ENCODE results near the gene TTLL11. TPM values are rescaled to one million over a fixed set of nuclear protein-coding genes. Genes with fewer than 3 reads are reported as not detected.

Gene TTLL11
- total RNA-seq, 1 experiment from 2014 or later = 2.3 TPM

- H3K9me2 ChIP-seq (ENCODE audit: insufficient read depth) = no peaks in the 10 kb centered on the region
- intact Hi-C loops (cut with micrococcal nuclease; ENCODE audit: unreplicated experiment) = no loop called here
- no peak overlapping the region for H3K4me3 ChIP-seq
- POLR2A ChIA-PET (ENCODE audit: unreplicated experiment) = no interaction called here
- H3K9me3 ChIP-seq (ENCODE audit: insufficient read depth, low read depth) = no peaks in the 10 kb centered on the region
- H3K4me1 ChIP-seq (replicated peaks; ENCODE audit: insufficient read depth) = no peaks in the 10 kb centered on the region
- no peak for DNase-seq
- BruUV-seq (replicated peaks) = no TSS peak
- CTCF ChIA-PET = no interaction called here
- no peak overlapping the region for H3K4me2 ChIP-seq
- no peak overlapping the region for H3K27ac ChIP-seq
- H2AFZ ChIP-seq = no peak overlapping the region
- no peaks in the 10 kb centered on the region for H3K79me2 ChIP-seq (ENCODE audit: low read depth)
- no peak for TF ChIP-seq EZH2 (IDR thresholded peaks at IDR 0.05; ENCODE audit: low read depth)
- TF ChIP-seq CTCF (conservative IDR thresholded peaks at IDR 0.05) = no peak
- no peaks in the 10 kb centered on the region for H3F3A ChIP-seq (ENCODE audit: insufficient read depth, low read depth)
- no peaks in the 10 kb centered on the region for H4K20me1 ChIP-seq (ENCODE audit: insufficient read depth)
- no peaks in the 10 kb centered on the region for H3K27me3 ChIP-seq (ENCODE audit: insufficient read depth, low read depth)
- no peaks in the 10 kb centered on the region for H3K36me3 ChIP-seq (ENCODE audit: low read depth)
These were observed 239.3 kb downstream of the TTLL11 start for GRCh38 chr9:121853617-121854395.

DNA sequence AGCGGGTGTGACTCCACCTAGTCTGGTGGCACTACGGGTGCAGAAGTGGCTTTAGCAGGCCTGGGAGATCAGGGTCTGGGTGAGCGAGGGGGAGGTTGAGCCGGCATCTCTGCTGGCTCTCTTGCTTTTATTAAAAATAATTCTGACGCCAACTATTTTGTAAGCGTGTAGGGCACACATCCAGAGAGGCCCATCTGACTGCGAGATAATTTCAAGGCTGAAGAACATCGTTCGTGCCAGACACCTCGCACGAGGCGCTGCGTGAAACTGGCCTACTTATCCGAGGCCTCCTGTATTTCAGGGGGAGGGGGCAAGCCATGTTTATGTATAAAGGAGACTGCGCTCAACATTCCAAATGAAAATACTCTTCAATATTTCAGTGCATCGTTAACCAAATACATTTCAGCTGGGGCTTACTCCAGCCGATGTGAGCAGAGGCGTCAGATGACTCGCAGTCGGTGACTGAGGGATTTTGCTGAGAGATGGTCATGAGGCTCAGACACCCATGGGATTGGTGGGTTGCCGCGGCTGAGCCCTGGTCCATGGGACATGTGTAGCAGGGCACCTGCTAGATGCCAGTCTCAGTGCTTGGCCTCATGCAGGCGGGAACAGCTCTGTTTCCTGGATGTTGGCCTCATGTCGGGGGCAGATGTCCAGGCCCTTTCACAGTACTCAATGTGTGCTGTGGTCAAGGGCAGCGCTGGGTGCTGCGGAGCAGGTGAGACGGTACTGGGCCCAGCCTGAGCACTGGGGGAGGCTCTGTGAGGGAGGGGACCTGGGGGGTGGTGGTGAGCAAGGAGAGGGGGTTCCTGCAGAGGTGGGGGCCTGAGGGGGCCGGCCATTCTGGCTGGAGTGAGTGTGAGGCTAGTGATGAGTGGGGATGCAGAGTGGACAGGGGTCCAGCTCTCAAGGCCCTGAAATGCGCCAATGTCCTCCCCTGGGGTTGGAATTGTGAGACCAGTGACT lies 240.2 kb downstream of the TTLL11 start:
- no peaks in the 10 kb centered on the region for H3K9me2 ChIP-seq (ENCODE audit: insufficient read depth)
- no TSS peak for BruUV-seq (replicated peaks)
- POLR2A ChIA-PET (ENCODE audit: unreplicated experiment) = no interaction called here
- CTCF ChIA-PET = no interaction called here
- DNase-seq = no peak
- H3K27me3 ChIP-seq (ENCODE audit: insufficient read depth, low read depth) = no peaks in the 10 kb centered on the region
- H3K36me3 ChIP-seq (ENCODE audit: low read depth) = no peaks in the 10 kb centered on the region
- no peaks in the 10 kb centered on the region for H4K20me1 ChIP-seq (ENCODE audit: insufficient read depth)
- H3K4me3 ChIP-seq = no peak overlapping the region
- H3K27ac ChIP-seq = no peak overlapping the region
- intact Hi-C loops (cut with micrococcal nuclease; ENCODE audit: unreplicated experiment) = no loop called here
- no peak overlapping the region for H3K4me2 ChIP-seq
- no peaks in the 10 kb centered on the region for H3K9me3 ChIP-seq (ENCODE audit: insufficient read depth, low read depth)
- H3K79me2 ChIP-seq (ENCODE audit: low read depth) = no peaks in the 10 kb centered on the region
- no peak overlapping the region for H2AFZ ChIP-seq
- no peaks in the 10 kb centered on the region for H3F3A ChIP-seq (ENCODE audit: insufficient read depth, low read depth)
- H3K4me1 ChIP-seq (replicated peaks; ENCODE audit: insufficient read depth) = no peaks in the 10 kb centered on the region
- TF ChIP-seq EZH2 (IDR thresholded peaks at IDR 0.05; ENCODE audit: low read depth) = no peak
- TF ChIP-seq CTCF (conservative IDR thresholded peaks at IDR 0.05) = no peak

DNA sequence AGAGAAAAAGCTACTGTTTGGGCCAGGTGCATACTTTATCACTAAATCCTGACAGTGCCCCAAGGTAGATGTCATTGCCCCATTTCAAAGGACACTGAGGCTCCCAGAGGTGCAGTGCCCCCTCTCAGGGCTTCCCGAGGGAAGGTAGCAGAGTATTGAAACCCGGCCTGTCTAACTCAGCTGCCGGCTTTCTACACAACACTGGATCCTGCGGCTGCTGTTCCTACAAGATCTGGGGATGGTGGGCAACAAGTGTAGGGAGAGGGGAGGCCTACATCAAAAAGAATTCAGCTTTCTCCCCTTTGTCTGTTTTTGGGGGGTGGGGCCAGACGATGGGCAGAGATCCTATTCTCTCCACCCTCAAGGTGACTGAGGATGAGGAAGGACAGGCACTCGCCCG lies 240.9 kb downstream of the TTLL11 start:
- Histone ChIP-seq H3K27ac (no peak overlapping the region), H3K79me2 (ENCODE audit: low read depth) (no peaks in the 10 kb centered on the region), H3K4me1 (replicated peaks; ENCODE audit: insufficient read depth) (no peaks in the 10 kb centered on the region), H4K20me1 (ENCODE audit: insufficient read depth) (no peaks in the 10 kb centered on the region), H3K9me3 (ENCODE audit: insufficient read depth, low read depth) (no peaks in the 10 kb centered on the region), H2AFZ (no peak overlapping the region), H3K9me2 (ENCODE audit: insufficient read depth) (no peaks in the 10 kb centered on the region), H3F3A (ENCODE audit: insufficient read depth, low read depth) (no peaks in the 10 kb centered on the region), H3K27me3 (ENCODE audit: insufficient read depth, low read depth) (no peaks in the 10 kb centered on the region), H3K36me3 (ENCODE audit: low read depth) (no peaks in the 10 kb centered on the region), H3K4me3 (no peak overlapping the region), H3K4me2 (no peak overlapping the region)
- POLR2A ChIA-PET (ENCODE audit: unreplicated experiment) = no interaction called here
- intact Hi-C loops (cut with micrococcal nuclease; ENCODE audit: unreplicated experiment) = no loop called here
- CTCF ChIA-PET = no interaction called here
- TF ChIP-seq EZH2 (IDR thresholded peaks at IDR 0.05; ENCODE audit: low read depth) (no peak), CTCF (conservative IDR thresholded peaks at IDR 0.05) (no peak)
- no TSS peak for BruUV-seq (replicated peaks)
- no peak for DNase-seq

All from PC-9 (cell line).